Epithelial cell of esophagus (primary cell): ENCODE data around the gene THSD4.

Experiments used
- DNase-seq: peaks from one replicate; pipeline ENCODE4 v3.0.0; 2010; ENCODE audit warnings: low read depth
- H3K4me3 ChIP-seq: 2 replicates; pipeline ENCODE4 v1.5.1; 2011; ENCODE audit warnings: mild to moderate bottlenecking, low read length, control low read depth
- CTCF ChIP-seq: IDR thresholded peaks from 2 replicates; pipeline ENCODE4 v1.5.1; 2011; ENCODE audit warnings: low read depth, mild to moderate bottlenecking, low read length, control low read depth, inconsistent platforms; ENCODE audit not compliant: insufficient read depth; ENCODE audit errors: missing control alignments

THSD4 gene

GRCh38 chr15:71462638-71463037 lies 347.4 kb downstream of the THSD4 start:
- DNase-seq: no peak
- no peak for TF ChIP-seq CTCF
- no peak overlapping the region for H3K4me3 ChIP-seq

GRCh38 chr15:71463156-71463665 lies 347.9 kb downstream of the THSD4 start:
- no peak for DNase-seq

DNA sequence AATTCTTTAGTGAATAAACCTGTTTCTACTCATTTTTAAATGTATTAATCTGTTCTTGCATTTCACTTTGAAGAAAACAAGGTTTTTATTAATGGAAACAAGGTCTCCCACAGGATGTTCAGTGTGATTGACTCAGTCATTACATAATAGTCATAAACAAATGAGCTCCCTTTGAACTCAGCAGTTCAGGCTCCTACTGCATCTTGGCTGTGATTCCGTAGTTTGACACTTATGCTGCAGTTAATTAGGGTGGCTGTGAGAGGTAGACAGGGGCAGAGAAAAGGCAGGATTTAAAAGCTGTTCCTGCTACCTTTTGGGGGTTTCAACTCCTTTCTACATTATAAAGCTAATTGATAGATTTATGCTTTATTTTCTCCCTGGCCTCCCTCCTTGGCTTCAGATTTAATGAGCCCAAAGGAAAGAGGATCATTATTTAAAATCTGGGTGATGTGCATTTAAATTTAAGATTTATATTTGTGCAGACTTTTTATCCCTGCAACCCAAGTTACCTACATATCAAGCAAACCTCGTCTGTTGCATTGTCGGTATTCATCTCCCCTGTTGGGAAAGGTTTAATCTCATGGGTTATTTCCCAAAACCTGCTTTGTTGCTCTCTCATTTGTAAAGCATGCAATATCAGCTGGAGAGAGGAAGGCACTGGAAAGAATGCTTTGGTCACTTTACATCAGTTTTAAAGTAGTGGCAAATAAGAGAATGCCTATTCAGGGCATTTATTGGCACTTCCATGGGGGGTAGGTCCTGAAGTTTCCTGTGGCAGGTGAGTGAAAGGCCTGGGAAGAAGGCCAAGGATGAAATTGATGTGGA lies 350.1 kb downstream of the THSD4 start:
- no peak for DNase-seq

More at GRCh38 chr15:71463156-71463665, 347.9 kb downstream of the THSD4 start:
- TF ChIP-seq CTCF: no peak
- H3K4me3 ChIP-seq: no peak overlapping the region

DNA sequence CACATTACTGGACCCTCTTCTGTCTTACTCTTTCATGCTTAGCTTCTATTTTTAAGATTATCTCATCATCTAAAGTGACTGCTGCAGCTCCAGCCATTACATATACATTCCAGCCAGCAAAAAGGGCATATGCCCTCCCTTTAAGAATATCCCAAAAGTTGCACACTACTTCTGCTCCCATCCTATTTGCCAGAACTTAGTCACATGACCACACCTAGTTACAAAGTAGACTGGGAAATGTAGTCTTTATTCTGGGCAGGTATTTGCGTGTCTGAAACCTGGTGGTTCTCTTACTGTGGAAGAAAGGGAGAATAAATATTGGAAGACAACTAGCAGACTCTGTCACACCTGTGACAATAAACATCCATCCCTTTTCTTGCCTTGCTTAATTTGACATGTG lies 353.4 kb downstream of the THSD4 start:
- no peak for TF ChIP-seq CTCF

More for the DNA sequence above, 350.1 kb downstream of the THSD4 start:
- no peak overlapping the region for H3K4me3 ChIP-seq
- no peak for TF ChIP-seq CTCF

GRCh38 chr15:71469413-71469812 lies 354.1 kb downstream of the THSD4 start:
- DNase-seq: no peak
- H3K4me3 ChIP-seq: no peak overlapping the region

More for the DNA sequence above, 353.4 kb downstream of the THSD4 start:
- no peak overlapping the region for H3K4me3 ChIP-seq
- no peak for DNase-seq

DNA sequence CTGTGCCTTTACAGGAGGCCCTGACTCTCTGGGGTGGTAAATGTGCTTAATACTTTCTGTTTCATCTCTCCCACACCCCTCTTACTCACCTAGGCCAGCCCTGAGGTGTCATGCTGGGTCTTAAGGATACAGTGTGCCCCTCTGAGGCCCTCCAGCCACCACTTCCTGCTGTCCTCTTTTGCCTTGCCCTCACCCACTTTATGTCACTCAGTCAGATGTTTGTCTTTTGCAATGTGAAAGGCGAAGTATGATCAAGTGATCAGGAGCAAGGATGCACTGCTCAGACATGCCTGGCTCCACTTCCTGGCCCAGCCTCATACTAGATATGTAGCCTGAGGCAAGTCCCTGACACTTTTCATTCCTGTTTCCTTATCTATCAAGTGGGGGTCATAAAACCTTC lies 356.1 kb downstream of the THSD4 start:
- TF ChIP-seq CTCF: no peak
- DNase-seq: peak; percentile 88

More at GRCh38 chr15:71469413-71469812, 354.1 kb downstream of the THSD4 start:
- TF ChIP-seq CTCF: no peak

DNA sequence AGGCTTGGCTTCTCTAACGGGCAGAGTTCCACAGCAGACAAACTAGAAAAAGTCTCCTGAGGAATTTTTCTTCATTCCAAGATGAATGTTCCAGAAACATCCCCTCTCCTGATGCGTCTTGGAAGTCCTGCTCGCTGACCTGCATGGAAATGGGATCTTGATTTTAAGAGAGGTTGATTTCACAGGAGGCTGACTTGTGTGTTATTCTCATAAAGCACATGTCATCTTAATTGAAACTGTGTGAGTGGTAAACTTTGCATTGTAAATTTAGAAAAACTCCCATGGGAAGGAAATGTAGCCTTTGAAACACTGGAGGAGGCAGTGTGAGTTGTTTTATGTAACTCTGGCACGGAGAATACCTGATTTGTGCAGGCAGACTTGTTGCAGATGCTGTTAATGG lies 357.3 kb downstream of the THSD4 start:
- no peak for DNase-seq
- H3K4me3 ChIP-seq: no peak overlapping the region
- no peak for TF ChIP-seq CTCF

More for the DNA sequence above, 356.1 kb downstream of the THSD4 start:
- no peak overlapping the region for H3K4me3 ChIP-seq
